Activated B cell treated with CpG ODN at 0.5 μM for 24 hours (primary cell): ENCODE measurements around the gene GSTT4. TPM values are rescaled to one million over a fixed set of nuclear protein-coding genes. Genes with fewer than 3 reads are reported as not detected.

Source experiments
- ATAC-seq: fragments of 200-7000 bp; cut with Tn5 transposase; one replicate; pipeline ENCODE4 v1.10.0; 2021; ENCODE audit warnings: low read depth, mild to moderate bottlenecking, moderate library complexity
- CTCF ChIA-PET: fragments of 350-600 bp; sonication (Branson Sonifier 250); formaldehyde crosslinking; loops from one replicate; lab custom pipeline; 2021; ENCODE audit warnings: antibody characterized with exemption; lab: Charles Lee
- POLR2A ChIA-PET: fragments of 350-600 bp; sonication (Branson Sonifier 250); formaldehyde crosslinking; loops from one replicate; lab custom pipeline; 2021; ENCODE audit warnings: antibody characterized with exemption; lab: Charles Lee
- DNase-seq: peaks from one replicate; pipeline ENCODE4 v3.0.0; 2022
- H3K27ac Mint-ChIP-seq: one replicate; pipeline ENCODE4 v1.8.0; 2020; ENCODE audit warnings: mixed read lengths
- H3K27me3 Mint-ChIP-seq: one replicate; pipeline ENCODE4 v1.8.0; 2021; ENCODE audit warnings: mixed read lengths
- H3K36me3 Mint-ChIP-seq: one replicate; pipeline ENCODE4 v1.8.0; 2021; ENCODE audit warnings: low read depth, mixed read lengths
- H3K4me1 Mint-ChIP-seq: one replicate; pipeline ENCODE4 v1.8.0; 2021; ENCODE audit warnings: mixed read lengths
- H3K4me3 Mint-ChIP-seq: one replicate; pipeline ENCODE4 v1.8.0; 2020; ENCODE audit warnings: mild to moderate bottlenecking, mixed read lengths
- H3K9me3 Mint-ChIP-seq: one replicate; pipeline ENCODE4 v1.8.0; 2020; ENCODE audit warnings: mixed read lengths
- CTCF ChIP-seq: fragments of 200-600 bp; IDR thresholded peaks from one replicate; pipeline ENCODE4 v1.8.0; 2022; ENCODE audit warnings: antibody characterized with exemption, mild to moderate bottlenecking
- intact Hi-C: fragments of 100-400 bp; cut with micrococcal nuclease; formaldehyde crosslinking; loops from one replicate; pipeline ENCODE4 v1.15.1; 2024
- total RNA-seq: library from RNA; stranded (reverse); gene quantifications from 2 replicates; pipeline ENCODE4 v1.2.3, GENCODE V29; 2022

Gene GSTT4
- total RNA-seq, 1 donor from 2014 or later: not detected

- ChIA-PET CTCF (no interaction called here), POLR2A (no interaction called here)
- Mint-ChIP-seq H3K36me3 (peaks cover 79% of the 10 kb centered on the region), H3K9me3 (no peaks in the 10 kb centered on the region), H3K27ac (no peak overlapping the region), H3K4me1 (no peaks in the 10 kb centered on the region), H3K27me3 (no peaks in the 10 kb centered on the region), H3K4me3 (no peak overlapping the region)
- ATAC-seq (no peak), DNase-seq (no peak)
- intact Hi-C loops: no loop called here
- no peak for TF ChIP-seq CTCF
Observed at GRCh38 chr22:24039046-24039445, 33.8 kb upstream of the GSTT4 start.

- intact Hi-C loops: no loop called here
- ATAC-seq (no peak), DNase-seq (no peak)
- Mint-ChIP-seq H3K4me3 (no peak overlapping the region), H3K27ac (no peak overlapping the region), H3K9me3 (no peaks in the 10 kb centered on the region), H3K4me1 (no peaks in the 10 kb centered on the region), H3K27me3 (no peaks in the 10 kb centered on the region), H3K36me3 (peaks cover 72% of the 10 kb centered on the region)
- POLR2A ChIA-PET: no interaction called here
- CTCF ChIA-PET: no interaction called here
- TF ChIP-seq CTCF: no peak
Observed at GRCh38 chr22:24037851-24038765, 32.9 kb upstream of the GSTT4 start.

GRCh38 chr22:24035296-24035695 lies 30.0 kb upstream of the GSTT4 start:
- POLR2A ChIA-PET: no interaction called here
- Mint-ChIP-seq H3K27ac (no peak overlapping the region), H3K4me3 (no peak overlapping the region), H3K36me3 (peaks cover 47% of the 10 kb centered on the region), H3K4me1 (no peaks in the 10 kb centered on the region), H3K9me3 (no peaks in the 10 kb centered on the region), H3K27me3 (no peaks in the 10 kb centered on the region)
- no peak for ATAC-seq
- no peak for TF ChIP-seq CTCF
- intact Hi-C loops: no loop called here
- CTCF ChIA-PET: no interaction called here
- DNase-seq: no peak

- H3K36me3 Mint-ChIP-seq: peaks cover 32% of the 10 kb centered on the region
- CTCF ChIA-PET: no interaction called here
- no peak overlapping the region for H3K27ac Mint-ChIP-seq
- H3K27me3 Mint-ChIP-seq: no peaks in the 10 kb centered on the region
- no peak for DNase-seq
- no peak for ATAC-seq
- peaks cover 2% of the 10 kb centered on the region for H3K4me1 Mint-ChIP-seq
- POLR2A ChIA-PET: no interaction called here
- no peaks in the 10 kb centered on the region for H3K9me3 Mint-ChIP-seq
- no peak for TF ChIP-seq CTCF
- intact Hi-C loops: no loop called here
- no peak overlapping the region for H3K4me3 Mint-ChIP-seq
Observed at GRCh38 chr22:24033731-24034130, 28.5 kb upstream of the GSTT4 start.

- peaks cover 15% of the 10 kb centered on the region for H3K36me3 Mint-ChIP-seq
- H3K4me3 Mint-ChIP-seq: no peak overlapping the region
- no peaks in the 10 kb centered on the region for H3K27me3 Mint-ChIP-seq
- intact Hi-C loops: no loop called here
- ATAC-seq: no peak
- TF ChIP-seq CTCF: no peak
- no peaks in the 10 kb centered on the region for H3K9me3 Mint-ChIP-seq
- no peak for DNase-seq
- CTCF ChIA-PET: no interaction called here
- POLR2A ChIA-PET: no interaction called here
- H3K27ac Mint-ChIP-seq: no peak overlapping the region
- peaks cover 17% of the 10 kb centered on the region for H3K4me1 Mint-ChIP-seq
Observed at GRCh38 chr22:24030186-24030702, 25.0 kb upstream of the GSTT4 start.
